ENCODE results near the gene GALNT12.

Gene GALNT12

GRCh38 chr9:98834386-98834785 lies 26.9 kb downstream of the GALNT12 start:
- no peak for DNase-seq

- no peak for DNase-seq
Observed at GRCh38 chr9:98836206-98836605, 28.7 kb downstream of the GALNT12 start.

- no peak for DNase-seq
Observed at GRCh38 chr9:98837516-98837915, 30.0 kb downstream of the GALNT12 start.

- DNase-seq: no peak
Observed at GRCh38 chr9:98838155-98838867, 30.8 kb downstream of the GALNT12 start.

- DNase-seq: no peak
Observed at GRCh38 chr9:98838868-98839565, 31.5 kb downstream of the GALNT12 start.

GRCh38 chr9:98839724-98840123 lies 32.3 kb downstream of the GALNT12 start:
- DNase-seq: no peak

- no peak for DNase-seq
Observed at GRCh38 chr9:98842510-98842909, 35.0 kb downstream of the GALNT12 start.

GRCh38 chr9:98846081-98846480 lies 38.6 kb downstream of the GALNT12 start:
- no peak for DNase-seq

- no peak for DNase-seq
Observed at GRCh38 chr9:98846879-98847278, 39.4 kb downstream of the GALNT12 start.

- DNase-seq: peak; percentile 74
Observed at GRCh38 chr9:98848450-98849149, 41.1 kb downstream of the GALNT12 start.

GRCh38 chr9:98849563-98849962 lies 42.1 kb downstream of the GALNT12 start:
- DNase-seq: no peak

GRCh38 chr9:98850851-98851729 lies 43.6 kb downstream of the GALNT12 start:
- DNase-seq: no peak

GRCh38 chr9:98851730-98852459 lies 44.4 kb downstream of the GALNT12 start:
- no peak for DNase-seq

- DNase-seq: no peak
Observed at GRCh38 chr9:98852460-98852734, 44.9 kb downstream of the GALNT12 start.

- DNase-seq: no peak
Observed at GRCh38 chr9:98852961-98853360, 45.5 kb downstream of the GALNT12 start.

GRCh38 chr9:98854266-98854665 lies 46.8 kb downstream of the GALNT12 start:
- peak; percentile 6 for DNase-seq

- DNase-seq: no peak
Observed at GRCh38 chr9:98855592-98855991, 48.1 kb downstream of the GALNT12 start.

- no peak for DNase-seq
Observed at GRCh38 chr9:98856982-98857381, 49.5 kb downstream of the GALNT12 start.

- DNase-seq: no peak
Observed at GRCh38 chr9:98859941-98860340, 52.5 kb downstream of the GALNT12 start.

- DNase-seq: peak; percentile 89
Observed at GRCh38 chr9:98860871-98861293, 53.4 kb downstream of the GALNT12 start.

GRCh38 chr9:98861781-98862504 lies 54.5 kb downstream of the GALNT12 start:
- peak; percentile 95 for DNase-seq

- no peak for DNase-seq
Observed at GRCh38 chr9:98862936-98863335, 55.5 kb downstream of the GALNT12 start.

Measured in HCEC 1CT (cell line).